Left lobe of liver (tissue), 1 donor: Measurements from ENCODE around the gene FGD6. TPM values are rescaled to one million over a fixed set of nuclear protein-coding genes. Genes with fewer than 3 reads are reported as not detected.

ENCODE experiments used
- total RNA-seq: library from RNA; stranded (reverse); gene quantifications from one replicate; pipeline ENCODE4 v1.2.1, GENCODE V29; 2021
- donor health status: DM: no; HTN: yes; CAD: no.

The FGD6 gene
- total RNA-seq, 1 donor from 2014 or later: 4.7 TPM

Other genes with a start within 250 kb of the FGD6 start
- 41.7 TPM for gene NDUFA12, start 213.8 kb downstream of the FGD6 start, total RNA-seq
- gene NR2C1, start 143.8 kb downstream of the FGD6 start, total RNA-seq: 21.5 TPM
- gene VEZT, start 340 bp upstream of the FGD6 start, total RNA-seq: 20.2 TPM